Coronary artery (tissue), 2 donors: ENCODE measurements around the gene FAM200B.

Experiments
- DNase-seq: peaks from one replicate; pipeline ENCODE4 v3.0.0-alpha.2; 2017; ENCODE audit warnings: low spot score
- H3K27ac ChIP-seq, 2 donors: fragments of 200-600 bp; sonication (generic); one replicate each; pipeline ENCODE4 v1.5.1; 2016 to 2019
- H3K4me3 ChIP-seq: fragments of 200-600 bp; sonication (generic); 2 replicates; pipeline ENCODE4 v1.5.1; 2016; ENCODE audit warnings: mild to moderate bottlenecking, moderate library complexity
- TF ChIP-seq, protein P1 (sequence below): fragments of 200-600 bp; sonication (generic); IDR thresholded peaks from one replicate; pipeline ENCODE4 v1.5.1; 2019; ENCODE audit warnings: antibody characterized with exemption

FAM200B gene

DNA sequence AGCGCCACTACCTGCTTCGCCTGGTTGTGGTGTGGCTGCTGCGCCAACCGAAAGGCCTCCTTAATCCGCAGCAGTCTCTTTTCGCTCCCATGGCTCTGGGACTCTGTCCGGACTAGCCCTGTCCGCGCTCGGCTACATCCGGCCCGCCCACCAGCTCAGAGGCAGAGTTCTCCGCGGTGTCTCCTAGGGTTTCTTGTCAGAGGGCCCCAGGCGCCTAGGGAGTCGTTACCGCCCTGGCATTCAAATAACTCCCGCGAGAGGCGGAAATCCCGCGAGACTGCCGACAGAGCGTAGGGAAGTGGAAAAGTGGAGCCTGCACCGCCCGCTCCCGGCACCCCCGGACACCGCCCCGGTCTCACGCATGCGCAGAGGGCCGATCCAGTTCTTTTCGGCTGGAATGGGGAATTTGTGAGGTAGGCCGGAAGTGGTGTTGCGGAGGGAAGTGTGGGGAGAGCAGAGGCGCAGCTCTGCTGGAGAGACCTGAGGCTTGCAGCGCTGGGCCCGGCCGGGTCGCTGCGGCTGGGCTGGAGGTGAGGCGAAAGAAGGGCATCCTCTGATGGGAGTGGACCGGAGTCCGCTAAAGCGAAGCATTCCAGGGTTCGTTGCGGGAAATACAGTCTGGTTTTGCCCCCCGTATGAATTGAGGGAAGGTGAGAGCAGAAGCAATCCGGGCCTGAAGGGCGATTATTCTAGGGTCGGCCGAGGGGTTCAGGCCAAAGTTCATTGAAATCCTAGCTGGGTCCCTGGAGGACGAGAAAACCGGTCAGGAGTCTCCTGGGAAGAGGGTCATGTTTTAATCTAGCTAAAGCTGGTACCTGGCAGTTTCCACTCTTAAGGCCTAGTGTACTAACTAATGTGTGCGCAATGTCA is at the start of gene FAM200B:
TSS of gene FAM200B (plus strand) at position 456 of the 870 bp plus-strand sequence. CDS start 5,151 bp downstream, outside the sequence.
- TF ChIP-seq, protein P1, sequence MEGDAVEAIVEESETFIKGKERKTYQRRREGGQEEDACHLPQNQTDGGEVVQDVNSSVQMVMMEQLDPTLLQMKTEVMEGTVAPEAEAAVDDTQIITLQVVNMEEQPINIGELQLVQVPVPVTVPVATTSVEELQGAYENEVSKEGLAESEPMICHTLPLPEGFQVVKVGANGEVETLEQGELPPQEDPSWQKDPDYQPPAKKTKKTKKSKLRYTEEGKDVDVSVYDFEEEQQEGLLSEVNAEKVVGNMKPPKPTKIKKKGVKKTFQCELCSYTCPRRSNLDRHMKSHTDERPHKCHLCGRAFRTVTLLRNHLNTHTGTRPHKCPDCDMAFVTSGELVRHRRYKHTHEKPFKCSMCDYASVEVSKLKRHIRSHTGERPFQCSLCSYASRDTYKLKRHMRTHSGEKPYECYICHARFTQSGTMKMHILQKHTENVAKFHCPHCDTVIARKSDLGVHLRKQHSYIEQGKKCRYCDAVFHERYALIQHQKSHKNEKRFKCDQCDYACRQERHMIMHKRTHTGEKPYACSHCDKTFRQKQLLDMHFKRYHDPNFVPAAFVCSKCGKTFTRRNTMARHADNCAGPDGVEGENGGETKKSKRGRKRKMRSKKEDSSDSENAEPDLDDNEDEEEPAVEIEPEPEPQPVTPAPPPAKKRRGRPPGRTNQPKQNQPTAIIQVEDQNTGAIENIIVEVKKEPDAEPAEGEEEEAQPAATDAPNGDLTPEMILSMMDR, result no peak
- H3K4me3 ChIP-seq, result peak within 1 kb of the TSS; percentile 88
- peak; percentile 99 for DNase-seq
- H3K27ac ChIP-seq, result peak within 1 kb of the TSS; percentile 93 to 96

- Histone ChIP-seq H3K27ac (no peak overlapping the region), H3K4me3 (no peak overlapping the region)
- TF ChIP-seq, protein P1, result no peak
- no peak for DNase-seq
These were observed 44.8 kb upstream of the FAM200B start for GRCh38 chr4:15636818-15637217.

DNA sequence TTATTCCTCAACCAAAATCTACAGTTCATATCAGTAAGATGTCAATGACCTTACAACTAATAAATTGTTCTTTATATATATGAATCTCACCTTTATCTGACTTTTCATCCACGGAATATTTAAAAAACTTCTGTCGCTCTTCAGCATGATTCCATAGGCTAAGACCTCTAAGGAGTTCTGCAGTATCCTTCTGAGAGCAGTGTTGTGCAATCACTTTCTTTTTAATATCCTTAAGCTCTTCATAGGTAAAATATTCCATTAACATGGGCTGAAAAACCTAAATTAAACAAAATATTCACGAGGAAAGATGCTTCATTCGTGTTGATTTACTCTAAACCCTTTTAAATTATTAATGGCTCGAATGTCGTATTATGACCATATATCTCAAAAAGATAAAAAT is 43.2 kb upstream of the FAM200B start:
- TF ChIP-seq, protein P1, result no peak
- DNase-seq, result no peak
- Histone ChIP-seq H3K27ac (no peak overlapping the region), H3K4me3 (no peak overlapping the region)

GRCh38 chr4:15648600-15648999 is 33.0 kb upstream of the FAM200B start:
- DNase-seq, result no peak
- TF ChIP-seq, protein P1, result no peak
- H3K4me3 ChIP-seq, result no peak overlapping the region
- no peak overlapping the region for H3K27ac ChIP-seq

DNA sequence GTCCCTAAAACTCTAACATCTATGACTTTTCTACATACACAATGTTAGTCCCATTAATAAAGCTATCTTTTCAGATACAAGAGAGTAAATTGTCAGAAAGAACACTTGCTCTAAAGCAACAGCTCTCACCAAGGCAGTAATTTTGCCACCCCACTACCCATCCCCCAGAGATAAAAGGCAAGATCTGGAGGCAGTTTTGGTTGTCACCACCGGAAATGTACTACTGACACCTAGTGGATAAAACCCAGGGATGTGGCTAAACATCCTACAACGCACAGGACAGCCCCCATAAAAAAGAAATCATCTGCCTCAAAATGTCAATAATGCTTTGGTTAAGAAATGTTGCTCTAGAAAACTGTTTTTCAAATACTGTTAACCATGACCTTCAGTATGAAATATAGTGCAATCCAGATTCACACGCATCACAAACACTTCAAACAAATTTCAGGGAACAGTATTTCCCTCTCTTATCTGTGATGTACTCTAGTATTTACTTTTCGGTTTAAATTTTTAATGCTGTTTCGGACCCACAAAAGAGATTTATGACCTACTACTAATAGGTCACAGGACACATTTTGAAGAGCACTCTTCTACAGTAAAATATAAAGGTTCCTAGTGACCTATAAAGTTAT is 31.6 kb upstream of the FAM200B start:
- peak overlapping the region; percentile 7 for H3K4me3 ChIP-seq
- DNase-seq, result no peak
- TF ChIP-seq, protein P1, result peak; percentile 44
- peak overlapping the region; percentile 25 to 62 for H3K27ac ChIP-seq

- TF ChIP-seq, protein P1, result no peak
- no peak for DNase-seq
- Histone ChIP-seq H3K4me3 (peak overlapping the region; percentile 87), H3K27ac (peak overlapping the region; percentile 59 to 100)
These were observed 30.0 kb upstream of the FAM200B start for GRCh38 chr4:15651676-15652075.
